Measurements from ENCODE around the gene IFNL3.

- TF ChIP-seq EZH2 (IDR thresholded peaks at IDR 0.05) (no peak), POLR2AphosphoS5 (IDR thresholded peaks at IDR 0.05; ENCODE audit: borderline replicate concordance, low read depth, low read length) (no peak), FOXP2 (optimal IDR thresholded peaks at IDR 0.05; ENCODE audit: control extremely low read depth, extremely low read length, insufficient read depth) (no peak)
These were observed 6.3 kb upstream of the IFNL3 start for GRCh38 chr19:39251081-39251480.
